GM12865 (cell line): Measurements from ENCODE around the gene SLTM.
"Not testable (repeated sequence)": the region's sequence is repeated elsewhere in the genome, so short reads cannot be mapped to it uniquely, and the experiment has no call there.

ENCODE experiments used
- DNase-seq: peaks from one replicate; pipeline ENCODE4 v3.0.0; 2010; ENCODE audit warnings: low read depth
- H3K4me3 ChIP-seq: 2 replicates; pipeline ENCODE4 v1.5.1; 2011; ENCODE audit warnings: mild to moderate bottlenecking, low read depth, low read length, control low read depth
- CTCF ChIP-seq: IDR thresholded peaks from 2 replicates; pipeline ENCODE4 v1.5.1; 2011; ENCODE audit warnings: low read length, control low read depth, low read depth, inconsistent platforms; ENCODE audit not compliant: insufficient read depth; ENCODE audit errors: missing control alignments

Gene SLTM

DNA sequence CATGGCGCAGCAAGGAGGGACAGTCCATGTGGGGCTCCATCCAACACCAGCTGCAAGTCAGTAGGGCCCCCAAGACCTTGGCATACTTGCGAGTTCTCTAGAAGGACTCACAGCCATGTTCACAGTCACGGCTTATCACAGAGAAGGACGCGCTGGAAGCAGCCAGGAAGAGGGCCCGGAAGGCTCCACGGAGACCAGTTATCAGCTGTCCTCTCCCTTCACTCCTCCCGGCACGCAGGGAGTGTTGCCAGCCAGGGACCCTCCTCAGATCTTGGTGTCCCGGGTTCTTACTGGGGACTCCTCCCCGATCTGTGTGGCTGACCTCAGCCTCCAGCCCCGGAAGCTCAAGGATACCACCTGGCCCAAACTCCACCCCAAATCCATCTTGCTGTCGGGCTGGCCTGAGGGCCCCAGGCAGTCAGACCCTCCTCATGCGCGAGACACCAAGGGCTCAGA lies 68.0 kb downstream of the SLTM start:
- H3K4me3 ChIP-seq: no peak overlapping the region
- DNase-seq: no peak
- TF ChIP-seq CTCF: no peak

DNA sequence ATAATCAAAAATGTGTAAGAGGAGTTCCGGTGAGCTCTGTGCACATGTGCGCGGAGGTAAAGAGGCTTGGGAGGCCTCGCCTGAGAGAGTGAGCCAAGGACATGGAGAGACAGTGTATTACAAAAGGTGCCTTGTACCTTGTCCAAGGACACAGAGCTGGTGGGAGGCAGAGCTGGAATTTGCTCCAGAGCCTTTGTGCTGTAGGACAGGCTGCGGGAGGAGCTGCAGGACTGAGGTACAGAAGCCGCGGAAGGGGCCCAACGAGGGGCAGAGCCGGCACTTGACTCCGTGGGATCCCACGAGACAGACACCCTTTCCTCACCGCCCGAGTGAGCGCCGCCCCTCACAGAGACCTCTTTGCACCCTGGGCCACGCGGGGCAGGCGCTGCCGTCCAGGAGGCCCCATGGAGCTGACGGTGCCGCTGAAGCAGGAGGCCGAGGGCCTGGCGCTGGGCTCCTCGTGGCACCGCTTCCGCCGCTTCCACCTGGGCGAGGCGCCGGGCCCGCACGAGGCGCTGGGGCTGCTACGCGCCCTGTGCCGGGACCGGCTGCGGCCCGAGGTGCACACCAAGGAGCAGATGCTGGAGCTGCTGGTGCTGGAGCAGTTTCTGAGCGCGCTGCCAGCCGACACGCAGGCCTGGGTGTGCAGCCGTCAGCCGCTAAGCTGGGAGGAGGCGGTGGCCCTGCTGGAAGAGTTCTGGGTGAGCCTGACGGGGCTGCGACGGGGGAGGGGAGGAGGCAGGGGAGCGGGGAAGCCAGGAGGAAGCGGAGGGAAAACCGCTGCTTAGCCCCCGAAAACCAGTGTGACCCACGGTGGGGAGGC lies 68.7 kb downstream of the SLTM start:
- H3K4me3 ChIP-seq: no peak overlapping the region
- no peak for DNase-seq
- TF ChIP-seq CTCF: no peak

- DNase-seq: no peak
- no peak for TF ChIP-seq CTCF
- H3K4me3 ChIP-seq: no peak overlapping the region
Observed at GRCh38 chr15:58862326-58862725, 71.2 kb downstream of the SLTM start.

DNA sequence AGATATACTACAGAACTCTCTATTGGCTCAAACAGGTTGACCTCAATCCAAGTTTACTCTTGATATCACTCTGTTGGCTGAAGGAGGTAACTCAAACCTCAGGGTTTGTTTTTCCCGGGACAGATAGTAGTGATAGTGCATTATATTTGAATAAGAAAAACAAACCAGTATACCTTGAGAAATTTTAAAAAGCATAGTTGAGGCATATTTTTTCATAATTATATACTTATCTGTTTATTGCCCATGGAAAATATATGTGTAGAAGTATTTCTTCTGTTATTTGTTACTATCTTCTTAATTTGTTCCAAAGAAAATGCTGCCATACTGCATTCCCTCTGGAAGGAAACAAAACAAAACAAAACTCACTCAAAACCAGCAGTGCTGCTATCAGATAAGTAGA lies 76.9 kb downstream of the SLTM start:
- DNase-seq, H3K4me3 ChIP-seq: not testable (repeated sequence)

DNA sequence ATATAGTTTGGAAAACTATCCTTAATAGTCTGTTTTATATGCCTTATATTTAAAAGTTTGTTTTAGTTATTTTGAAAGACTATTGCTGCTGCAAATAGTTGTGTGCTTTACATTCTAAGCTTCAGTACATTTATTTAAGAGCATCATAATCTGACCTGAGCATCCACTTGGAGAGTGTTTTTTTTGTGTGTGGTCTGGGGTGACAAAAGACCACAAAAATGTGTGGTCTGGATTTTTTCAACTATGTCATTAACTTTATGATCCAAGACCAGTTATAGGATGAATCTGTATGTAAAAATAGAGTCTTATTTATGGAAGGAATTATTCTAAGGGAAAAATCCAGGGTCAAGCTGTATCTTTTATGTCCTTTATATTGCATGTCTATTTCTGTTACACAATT lies 77.4 kb downstream of the SLTM start:
- no peak for TF ChIP-seq CTCF
- no peak for DNase-seq
- H3K4me3 ChIP-seq: no peak overlapping the region

GRCh38 chr15:58854593-58854992 lies 78.9 kb downstream of the SLTM start:
- H3K4me3 ChIP-seq: no peak overlapping the region
- DNase-seq: no peak
- no peak for TF ChIP-seq CTCF

DNA sequence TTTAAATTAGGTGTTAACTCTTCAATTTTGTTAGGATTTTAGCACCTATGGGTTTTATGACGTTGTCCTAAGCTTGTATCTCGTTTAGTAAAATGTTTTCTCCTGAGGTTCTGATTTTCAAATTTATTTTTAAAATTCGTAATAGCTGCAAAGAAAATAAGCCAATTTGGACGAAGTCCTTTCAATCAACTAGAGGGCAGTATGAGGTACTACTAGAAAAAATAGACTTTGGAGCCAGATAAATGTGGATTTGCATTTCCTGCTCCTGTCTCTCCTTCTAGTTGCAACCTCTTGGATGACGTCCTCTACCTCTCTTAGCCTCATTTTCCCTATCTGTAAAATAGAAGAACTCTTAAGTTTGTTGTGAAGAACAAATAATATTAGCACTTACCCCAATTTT lies 81.1 kb downstream of the SLTM start:
- no peak for DNase-seq
- H3K4me3 ChIP-seq: no peak overlapping the region
- no peak for TF ChIP-seq CTCF

DNA sequence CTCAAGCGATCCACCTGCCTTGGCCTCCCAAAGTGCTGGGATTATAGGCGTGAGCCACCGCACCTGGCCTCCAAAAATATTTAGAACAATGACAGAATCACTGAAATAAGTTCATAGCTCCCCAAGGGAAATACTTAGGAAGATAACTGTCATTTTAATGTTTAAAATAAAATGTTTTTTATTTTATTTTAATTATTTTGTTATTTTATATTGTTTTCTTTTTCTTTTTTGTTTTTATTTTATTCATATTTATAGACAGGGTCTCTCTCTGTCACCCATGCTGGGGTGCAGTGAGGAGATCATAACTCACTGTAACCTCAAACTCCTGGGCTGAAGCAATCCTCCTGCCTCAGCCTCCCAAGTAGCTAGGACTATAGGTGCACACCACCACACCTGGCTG lies 82.3 kb downstream of the SLTM start:
- H3K4me3 ChIP-seq, DNase-seq: not testable (repeated sequence)
